ENCODE measurements around the gene EXOSC1.
"Not testable (repeated sequence)": the region's sequence is repeated elsewhere in the genome, so short reads cannot be mapped to it uniquely, and the experiment has no call there.

EXOSC1 gene

DNA sequence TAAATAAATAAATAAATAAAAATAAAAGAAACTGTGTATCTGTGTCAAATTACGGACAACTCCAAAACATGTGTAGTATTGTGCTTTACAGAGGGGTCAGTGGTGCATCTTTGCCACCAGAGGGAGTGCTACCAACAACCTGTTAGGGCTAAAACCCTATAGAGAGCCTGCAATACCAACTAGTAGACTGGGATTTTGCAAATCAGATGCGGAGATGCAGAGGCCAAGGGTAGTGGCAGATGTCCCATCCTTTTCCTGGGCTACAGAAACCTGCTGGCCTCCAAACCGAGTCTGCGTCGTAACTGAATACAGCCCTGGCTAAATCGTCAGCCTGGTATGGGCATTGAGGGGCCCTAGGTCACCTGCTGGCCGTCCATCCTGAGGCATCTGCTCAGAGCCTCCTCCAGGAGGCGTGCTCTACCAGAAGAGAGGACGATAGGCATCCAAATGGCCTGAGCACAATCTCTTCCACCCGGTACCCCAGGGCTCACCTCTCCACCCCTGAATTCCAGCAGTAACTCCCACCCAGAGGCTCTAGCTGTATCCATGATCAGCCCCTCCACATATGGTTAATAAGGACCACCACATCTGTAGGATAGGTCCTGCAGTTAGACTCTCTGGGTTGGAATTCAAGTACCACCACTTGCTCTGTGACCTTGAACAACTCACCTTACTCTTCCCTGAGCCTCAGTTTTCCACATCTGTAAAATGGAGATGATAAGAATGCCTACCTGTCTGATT is 38.4 kb downstream of the EXOSC1 start:
- peak; percentile 94 for DNase-seq

- not testable (repeated sequence) for DNase-seq
These were observed 39.3 kb downstream of the EXOSC1 start for GRCh38 chr10:97406483-97406882.

DNA sequence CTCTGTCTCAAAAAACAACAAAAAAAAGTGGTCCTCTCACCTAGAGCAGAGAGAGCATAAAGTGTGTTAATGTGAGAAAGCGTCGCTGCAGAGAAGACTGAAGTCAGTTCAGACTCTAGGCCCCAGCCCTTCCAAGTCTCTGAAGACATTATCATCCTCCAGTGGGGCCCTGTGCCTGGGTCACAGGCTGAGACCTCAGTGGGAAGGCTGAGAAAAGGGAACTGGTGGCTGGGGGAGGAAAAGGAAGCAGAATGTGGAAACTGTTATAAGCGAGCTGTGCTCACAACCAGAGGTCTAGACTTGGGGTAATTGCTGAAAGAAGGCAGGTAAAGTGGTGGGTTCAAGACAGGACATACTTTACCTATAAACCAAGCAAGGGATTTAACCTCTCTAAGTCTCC is 39.7 kb downstream of the EXOSC1 start:
- peak; percentile 79 for DNase-seq

DNA sequence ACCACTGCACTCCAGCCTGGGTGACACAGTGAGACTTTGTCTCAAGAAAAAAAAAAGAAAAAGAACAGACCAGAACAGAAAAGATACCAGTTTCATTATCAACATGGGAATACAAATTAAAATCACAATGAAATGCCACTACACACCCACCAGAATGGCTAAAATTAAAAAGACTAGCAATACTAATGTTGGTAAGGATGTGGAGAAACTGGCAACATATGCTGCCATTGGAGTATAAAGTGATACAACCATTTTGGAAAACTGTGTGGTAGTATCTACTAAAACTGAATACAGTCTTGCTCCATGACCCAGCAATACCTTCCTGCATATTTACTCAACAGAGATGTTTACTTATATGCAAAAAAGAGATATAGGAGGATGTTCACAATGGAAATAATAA is 41.8 kb downstream of the EXOSC1 start:
- no peak for DNase-seq

DNA sequence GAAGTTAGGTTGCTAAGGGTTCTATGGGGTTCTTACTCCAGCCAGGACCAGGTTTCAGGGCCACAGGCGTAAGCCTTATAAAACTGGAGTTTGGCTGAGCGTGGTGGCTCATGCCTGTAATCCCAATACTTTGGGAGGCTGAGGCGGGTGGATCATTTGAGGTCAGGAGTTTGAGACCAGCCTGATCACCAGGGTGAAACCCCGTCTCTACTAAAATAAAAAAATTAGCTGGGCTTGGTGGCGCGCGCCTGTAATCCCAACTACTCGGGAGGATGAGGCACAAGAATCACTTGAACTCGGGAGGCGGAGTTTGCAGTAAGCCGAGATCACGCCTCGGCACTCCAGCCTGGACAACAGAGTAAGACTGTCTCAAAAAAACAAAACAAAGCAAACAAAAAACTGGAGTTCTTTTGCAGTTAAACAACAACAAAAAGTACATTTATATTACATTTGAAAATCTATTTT is 44.3 kb downstream of the EXOSC1 start:
- DNase-seq, result no peak

DNA sequence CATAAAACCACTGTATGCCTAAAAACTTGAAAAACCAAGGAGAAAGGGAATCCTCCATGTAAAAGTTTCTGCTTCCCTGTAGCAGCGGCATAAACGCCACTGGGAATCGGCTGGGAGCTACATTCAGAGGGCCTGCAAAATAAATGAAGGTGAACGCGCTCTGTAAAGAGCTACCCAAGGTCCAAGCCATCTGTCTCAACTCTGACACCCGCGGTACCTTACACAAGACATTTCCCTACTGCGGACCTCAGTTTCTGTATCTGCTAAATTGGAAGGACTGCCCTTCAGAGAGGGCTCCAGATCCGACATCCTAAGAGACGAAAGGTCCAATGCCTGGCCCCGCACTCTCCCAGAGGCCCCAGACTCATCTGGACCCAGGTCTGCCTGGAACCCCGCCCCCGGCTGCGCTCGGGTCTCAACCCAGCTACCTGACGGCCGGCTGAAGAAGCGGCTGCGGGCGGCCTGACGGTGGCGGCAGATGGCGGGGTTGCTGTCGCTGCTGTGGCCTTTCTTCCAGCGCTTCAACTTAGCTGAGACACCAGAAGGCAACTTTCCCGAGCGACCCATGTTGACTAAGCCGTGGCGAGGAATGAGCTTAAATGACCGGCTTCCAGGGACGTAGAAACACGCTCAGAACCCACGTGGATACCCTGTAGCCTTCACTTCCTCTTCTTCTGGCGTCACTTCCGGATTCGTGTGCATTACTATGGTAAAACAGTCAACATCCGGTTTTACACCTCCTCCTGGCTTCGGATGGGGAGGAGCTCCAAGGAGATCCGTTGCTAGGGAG is 44.9 kb downstream of the EXOSC1 start, which contains the start of gene RRP12:
RRP12 (minus strand) TSS at position 676 of the 790 bp plus-strand sequence; CDS start at position 567, 109 bp downstream.
- DNase-seq, result peak; percentile 100

GRCh38 chr10:97399843-97400545 is 45.8 kb downstream of the EXOSC1 start:
- peak; percentile 65 for DNase-seq

GRCh38 chr10:97396056-97396455 is 49.8 kb downstream of the EXOSC1 start:
- DNase-seq, result no peak

GRCh38 chr10:97393034-97393573 is 52.7 kb downstream of the EXOSC1 start:
- no peak for DNase-seq

DNA sequence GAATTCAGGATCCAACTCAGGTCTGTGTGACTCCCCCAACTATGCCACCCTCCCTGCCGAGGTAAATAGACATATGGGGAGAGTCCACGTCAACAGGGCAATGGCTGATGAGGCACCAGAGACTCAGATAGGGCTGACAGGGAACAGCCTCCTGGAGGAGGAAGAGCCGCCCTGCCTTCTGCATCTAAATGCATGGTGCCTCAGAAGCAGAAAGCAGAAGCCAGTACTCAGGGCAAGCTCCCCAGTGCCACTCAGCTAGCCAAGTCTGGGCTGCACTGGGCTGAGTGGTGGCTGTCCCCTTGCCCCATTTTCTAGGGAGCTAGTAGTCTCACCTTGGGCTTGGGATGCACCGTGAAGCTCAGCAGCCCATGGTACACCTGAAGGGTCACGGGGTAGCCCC is 55.7 kb downstream of the EXOSC1 start:
- no peak for DNase-seq

DNA sequence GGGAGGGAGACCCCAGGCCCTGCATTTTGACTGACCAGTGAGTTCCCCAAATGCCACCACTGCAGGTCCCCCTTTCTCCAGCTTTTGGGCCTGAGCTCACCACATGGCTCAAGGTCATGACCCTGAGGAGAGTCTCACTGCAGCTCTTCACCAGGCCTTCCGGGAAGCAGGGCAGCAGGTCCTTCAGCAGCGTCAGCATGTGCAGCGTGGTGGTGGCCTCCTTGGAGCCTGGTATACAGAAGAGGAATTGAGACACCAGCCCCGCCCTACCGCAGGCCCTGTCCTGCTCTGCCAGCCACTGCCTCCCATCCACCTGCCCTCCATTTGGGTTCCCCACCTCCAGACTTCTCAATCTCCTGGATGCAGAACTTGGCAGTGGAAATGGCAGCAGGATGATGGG is 57.7 kb downstream of the EXOSC1 start:
- no peak for DNase-seq

Data from hematopoietic multipotent progenitor cell treated with erythropoietin and hydrocortisone succinate and interleukin-3 and kit ligand, for 6 days (in vitro differentiated cells).